ENCODE results near the gene KLHL36.
"Not testable (repeated sequence)": the region's sequence is repeated elsewhere in the genome, so short reads cannot be mapped to it uniquely, and the experiment has no call there.

Gene KLHL36

GRCh38 chr16:84614968-84615813, 33.1 kb upstream of the KLHL36 start:
- DNase-seq (ENCODE audit: low read depth, low spot score) = no peak

- peak; percentile 47 for DNase-seq (ENCODE audit: low read depth, low spot score)
These were observed 31.8 kb upstream of the KLHL36 start for GRCh38 chr16:84616515-84616914.

DNA sequence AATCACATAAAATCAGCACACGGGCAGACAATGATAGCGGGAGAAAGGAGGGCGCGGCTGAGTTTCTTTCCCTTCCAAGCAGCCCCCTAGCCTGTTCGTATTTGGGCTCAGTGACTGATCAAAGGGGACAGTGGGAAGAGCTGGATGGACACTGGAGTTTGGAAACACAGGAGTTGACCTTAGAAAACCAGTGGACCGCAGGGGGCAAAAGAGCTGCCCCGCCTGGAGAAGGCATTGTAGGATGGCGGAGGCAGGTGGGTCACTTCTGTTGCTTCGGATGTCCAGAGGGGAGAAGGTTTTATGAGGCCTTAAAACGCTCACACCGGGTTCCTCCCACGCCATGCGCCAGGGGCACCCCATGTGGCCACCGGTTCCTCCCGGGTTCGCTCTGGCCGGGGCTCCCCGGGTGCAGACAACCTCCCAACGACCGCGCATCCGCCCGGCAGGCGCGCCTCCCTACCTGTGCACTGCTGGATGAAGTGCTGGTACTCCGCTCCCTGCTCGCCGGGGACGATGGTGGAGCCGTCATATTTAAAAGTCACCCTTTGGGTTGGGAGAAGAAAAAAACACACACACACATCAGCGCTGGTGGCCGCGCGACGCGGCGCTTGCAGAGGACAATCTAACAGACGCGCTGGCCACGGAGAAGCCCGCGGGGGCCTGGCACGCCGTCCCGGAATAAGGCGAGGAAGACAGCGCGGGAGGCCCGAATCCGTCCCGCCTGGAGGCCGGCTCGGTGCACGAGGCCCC, 31.1 kb upstream of the KLHL36 start:
- DNase-seq (ENCODE audit: low read depth, low spot score) = peak; percentile 44

DNA sequence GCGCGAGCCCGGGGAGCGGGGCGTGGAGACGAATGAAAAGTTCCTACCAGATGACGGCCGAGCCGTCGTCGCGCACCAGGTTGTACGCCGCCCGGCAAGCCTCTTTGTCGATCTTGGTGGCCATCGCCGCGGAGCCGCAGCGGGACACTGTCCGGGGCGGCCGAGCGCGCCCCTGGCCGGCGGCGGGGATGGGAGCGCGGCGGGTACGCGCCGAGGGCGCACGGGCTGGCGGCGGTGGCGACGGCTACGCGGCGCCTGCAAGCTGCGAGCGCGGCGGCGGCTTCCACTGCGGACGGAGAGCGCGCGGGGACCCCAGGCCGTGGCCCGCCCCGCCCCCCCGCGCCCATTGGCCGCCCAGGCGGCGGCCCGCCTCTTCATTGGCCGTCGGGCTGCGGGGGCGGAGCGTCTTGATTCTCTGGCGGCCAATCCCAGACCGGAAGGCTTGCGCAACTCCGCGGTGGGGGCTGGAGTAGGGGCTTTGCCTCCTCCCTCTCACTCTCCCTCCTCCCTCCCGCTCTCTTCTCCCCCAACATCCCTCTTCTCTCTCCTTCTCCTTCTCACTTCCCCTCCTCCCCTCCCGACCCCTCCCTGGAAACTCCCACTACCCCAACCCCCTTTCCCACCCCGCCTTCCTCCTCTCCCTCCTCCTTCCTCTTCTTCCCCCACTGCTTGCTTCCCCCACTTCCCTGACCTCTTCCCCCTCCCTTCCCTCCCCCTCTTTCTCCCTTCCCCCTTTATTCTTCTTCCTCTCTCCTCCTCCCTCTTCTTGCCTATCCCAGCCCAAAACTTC, 30.3 kb upstream of the KLHL36 start, which contains the start of gene COTL1:
Gene COTL1 (minus strand): TSS at position 288 of the 790 bp plus-strand sequence. CDS start 164 bp downstream, at position 124.
- peak; percentile 99 for DNase-seq (ENCODE audit: low read depth, low spot score)

DNA sequence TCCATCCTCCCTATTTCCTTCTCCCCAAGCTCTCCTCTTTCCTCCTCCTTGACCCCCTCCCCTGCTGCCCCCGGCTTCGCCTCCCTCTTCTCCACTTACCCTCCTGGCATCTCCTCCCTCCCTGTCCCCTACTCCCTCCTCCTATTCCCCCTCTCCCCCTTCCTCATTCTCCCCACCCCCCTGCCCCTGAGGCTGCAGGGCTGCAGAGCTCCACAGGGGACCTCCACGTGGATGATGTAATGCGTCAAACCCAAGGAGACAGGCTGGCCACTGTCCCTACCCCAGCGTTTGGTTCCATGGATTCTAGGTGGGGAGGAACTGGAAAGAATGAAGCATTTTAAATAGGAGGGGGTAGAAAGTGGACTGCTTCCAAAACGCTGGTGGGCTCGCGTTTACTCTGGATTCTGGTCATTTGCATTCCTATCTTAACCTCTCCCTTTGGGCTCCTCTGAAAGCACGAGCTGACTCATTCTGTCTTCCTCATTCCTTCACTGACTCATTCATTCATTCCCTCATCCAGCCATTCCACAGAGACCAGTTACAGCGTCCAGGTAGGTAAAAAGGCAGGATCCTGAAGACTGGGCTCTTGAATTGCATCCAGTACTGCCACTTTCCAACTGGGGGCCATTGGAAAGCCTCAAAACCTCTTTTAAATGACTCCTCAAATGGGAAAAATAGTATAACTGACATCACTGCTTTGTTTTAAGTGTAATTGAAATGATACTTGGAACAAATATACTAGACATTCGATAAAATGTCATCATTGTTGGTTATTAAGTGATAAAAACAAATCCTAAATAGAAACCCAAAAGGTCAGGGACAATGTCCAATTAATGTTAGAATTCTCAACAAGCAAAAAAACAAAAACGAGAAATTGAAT, 29.5 kb upstream of the KLHL36 start:
- DNase-seq (ENCODE audit: low read depth, low spot score) = peak; percentile 98

GRCh38 chr16:84620913-84621312, 27.4 kb upstream of the KLHL36 start:
- DNase-seq (ENCODE audit: low read depth, low spot score) = not testable (repeated sequence)

GRCh38 chr16:84625556-84625955, 22.8 kb upstream of the KLHL36 start:
- no peak for DNase-seq (ENCODE audit: low read depth, low spot score)

GRCh38 chr16:84628226-84628731, 20.0 kb upstream of the KLHL36 start:
- DNase-seq (ENCODE audit: low read depth, low spot score) = no peak

- no peak for DNase-seq (ENCODE audit: low read depth, low spot score)
These were observed 18.7 kb upstream of the KLHL36 start for GRCh38 chr16:84629580-84629979.

DNA sequence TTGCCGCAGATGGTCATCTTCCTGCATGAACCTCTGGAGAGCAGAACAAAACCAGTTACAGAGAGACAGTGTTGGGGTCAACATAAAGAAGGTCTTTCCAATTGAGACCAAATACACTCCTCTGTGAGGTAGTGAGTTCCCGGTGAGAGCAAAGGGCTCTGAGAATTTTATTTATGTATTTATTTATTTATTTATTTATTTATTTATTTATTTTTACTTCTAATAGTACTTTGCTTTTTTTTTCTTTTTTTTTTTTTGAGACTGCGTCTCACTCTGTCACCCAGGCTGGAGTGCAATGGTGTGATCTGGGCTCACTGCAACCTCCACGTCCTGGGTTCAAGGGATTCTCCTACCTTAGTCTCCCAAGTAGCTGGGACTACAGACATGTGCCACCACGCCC, 18.3 kb upstream of the KLHL36 start:
- DNase-seq (ENCODE audit: low read depth, low spot score) = no peak

- no peak for DNase-seq (ENCODE audit: low read depth, low spot score)
These were observed 17.7 kb upstream of the KLHL36 start for GRCh38 chr16:84630446-84631152.

DNA sequence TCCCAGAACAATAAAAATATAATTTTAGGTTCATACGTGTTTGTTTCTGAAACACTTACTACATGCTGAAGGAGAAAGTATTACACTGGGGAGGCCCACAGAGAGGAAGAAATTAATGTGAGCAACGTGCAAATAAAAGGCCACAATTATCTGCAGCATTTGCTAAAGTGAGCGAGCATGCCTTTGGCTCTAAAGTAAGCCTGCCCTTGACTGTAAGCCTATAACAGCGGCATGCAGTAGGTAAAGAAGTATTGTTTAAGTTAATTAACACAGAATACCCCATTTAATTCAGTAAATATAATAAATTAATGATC, 17.2 kb upstream of the KLHL36 start:
- DNase-seq (ENCODE audit: low read depth, low spot score) = no peak

GRCh38 chr16:84631886-84632285, 16.4 kb upstream of the KLHL36 start:
- DNase-seq (ENCODE audit: low read depth, low spot score) = no peak

GRCh38 chr16:84632862-84633261, 15.4 kb upstream of the KLHL36 start:
- DNase-seq (ENCODE audit: low read depth, low spot score) = not testable (repeated sequence)

GRCh38 chr16:84633622-84634021, 14.7 kb upstream of the KLHL36 start:
- DNase-seq (ENCODE audit: low read depth, low spot score) = no peak

DNA sequence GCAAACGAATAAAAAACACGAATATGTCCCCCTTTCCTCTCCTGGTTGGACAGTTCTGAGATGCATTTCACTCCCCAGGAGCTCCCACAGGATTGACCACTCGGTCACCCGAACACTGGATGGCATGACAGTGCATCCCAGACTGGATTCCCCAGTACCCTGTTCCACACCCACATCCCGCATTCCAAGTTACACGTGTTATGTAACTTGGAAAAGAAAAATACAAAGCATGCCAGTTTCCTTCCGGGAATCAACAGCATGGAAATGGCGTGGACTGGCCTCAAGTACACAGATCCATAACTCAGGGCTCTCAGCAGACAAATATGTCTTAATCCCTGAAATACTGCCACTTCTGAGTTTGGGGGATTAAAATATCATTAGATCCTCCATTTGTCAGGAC, 12.6 kb upstream of the KLHL36 start:
- DNase-seq (ENCODE audit: low read depth, low spot score) = no peak

DNA sequence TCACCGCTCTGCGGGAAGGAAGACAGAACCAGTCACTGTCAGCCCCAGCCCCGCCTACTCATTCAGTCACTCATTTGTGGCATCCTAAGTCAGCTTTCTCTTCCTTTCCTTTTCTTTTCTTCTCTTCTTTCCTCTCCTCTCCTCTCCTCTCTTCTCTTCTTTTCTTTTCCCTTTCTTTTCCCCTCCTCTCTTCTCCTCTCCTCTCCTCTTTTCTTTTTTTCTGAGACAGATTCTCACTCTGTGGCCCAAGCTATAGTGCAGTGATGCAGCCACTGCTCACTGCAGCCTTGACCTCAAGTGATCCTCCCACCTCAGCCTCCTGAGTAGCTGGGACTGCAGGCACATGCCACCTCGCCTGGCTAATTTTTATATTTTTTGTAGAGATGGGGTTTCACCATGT, 10.6 kb upstream of the KLHL36 start:
- DNase-seq (ENCODE audit: low read depth, low spot score) = no peak

DNA sequence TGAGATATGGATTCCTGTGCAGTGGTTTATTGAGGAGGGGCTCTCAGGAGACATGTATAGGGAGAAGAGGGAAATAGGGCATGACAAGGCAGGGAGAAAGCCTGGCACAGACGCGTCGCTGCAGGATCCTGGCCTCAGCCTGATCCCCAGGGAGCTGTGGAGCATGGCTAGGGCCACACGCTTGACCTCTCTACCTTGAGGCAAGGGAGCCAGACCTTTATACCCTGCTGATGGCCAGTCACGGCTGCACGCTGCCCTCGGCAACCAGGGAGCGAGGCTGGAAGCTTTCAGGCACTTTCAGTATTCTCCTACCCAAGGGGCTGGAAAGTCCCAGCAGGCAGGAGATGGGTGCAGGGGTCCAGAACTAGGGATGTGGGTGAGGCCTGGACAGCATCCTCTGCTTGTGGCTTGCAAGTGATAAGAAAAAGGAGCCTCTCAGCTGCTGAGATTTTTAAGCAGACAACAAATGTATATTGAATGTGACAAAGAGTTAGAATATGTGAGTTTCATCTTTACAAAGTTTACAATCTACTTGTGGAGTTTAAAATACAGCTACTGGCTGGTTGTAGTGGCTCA, 10.0 kb upstream of the KLHL36 start:
- DNase-seq (ENCODE audit: low read depth, low spot score) = no peak

DNA sequence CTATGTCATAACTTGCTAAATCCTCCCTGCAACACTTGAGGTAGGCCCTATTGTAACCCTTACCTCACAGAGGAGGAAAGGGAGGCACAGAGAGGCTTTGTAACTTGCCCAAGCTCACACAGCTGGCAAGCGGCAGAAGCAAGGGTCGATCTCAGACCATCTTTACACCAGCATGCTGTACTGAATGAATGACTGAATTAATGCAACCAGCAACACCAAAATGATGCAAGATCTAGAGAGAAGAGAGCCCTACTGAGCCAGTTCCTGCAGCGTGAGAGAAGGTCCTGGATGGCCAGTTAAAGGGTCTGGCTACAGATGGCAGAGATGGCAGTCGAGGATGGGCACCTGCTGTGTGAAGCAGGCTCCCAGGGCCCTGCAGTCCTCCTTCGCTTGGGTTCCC, 8.2 kb upstream of the KLHL36 start:
- no peak for DNase-seq (ENCODE audit: low read depth, low spot score)
